Measurements from ENCODE around the gene TYW1. TPM values are rescaled to one million over a fixed set of nuclear protein-coding genes. Genes with fewer than 3 reads are reported as not detected.

TYW1 gene
- total RNA-seq, 4 donors from 2014 or later = 19.3 to 75.6 (median 38.6) TPM

DNA sequence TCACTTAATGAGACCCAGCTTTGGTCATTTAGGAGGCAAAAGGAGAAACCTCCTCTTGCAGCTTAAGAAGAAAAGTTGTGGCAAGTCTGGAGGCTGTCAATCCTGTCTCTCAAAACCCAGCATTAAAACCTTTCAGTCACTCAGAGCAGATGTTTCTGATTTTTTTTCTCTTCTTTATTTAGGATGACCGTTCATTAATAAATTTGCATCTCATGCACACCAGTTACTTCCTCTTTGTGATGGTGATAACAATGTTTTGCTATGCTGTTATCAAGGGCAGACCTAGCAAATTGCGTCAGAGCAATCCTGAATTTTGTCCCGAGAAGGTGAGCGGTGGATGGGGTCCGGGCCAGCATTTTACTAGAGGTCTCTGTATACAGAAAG lies 43.6 kb upstream of the TYW1 start:
- intact Hi-C loops (cut with DNase I) = no loop called here
- WGBS, 2 donors = 91 to 96% methylated on average over 5 of the region's 5 CpGs
- no peaks in the 10 kb centered on the region for H3K9me3 ChIP-seq
- H3K4me3 ChIP-seq (replicated peaks in 1 of 3) = no peak overlapping the region
- peaks cover 66 to 81% of the 10 kb centered on the region in 2 donors for H3K36me3 ChIP-seq
- H3K27me3 ChIP-seq = no peaks in the 10 kb centered on the region
- TF ChIP-seq POLR2A (IDR thresholded peaks at IDR 0.05) = no peak
- TF ChIP-seq, protein P1, sequence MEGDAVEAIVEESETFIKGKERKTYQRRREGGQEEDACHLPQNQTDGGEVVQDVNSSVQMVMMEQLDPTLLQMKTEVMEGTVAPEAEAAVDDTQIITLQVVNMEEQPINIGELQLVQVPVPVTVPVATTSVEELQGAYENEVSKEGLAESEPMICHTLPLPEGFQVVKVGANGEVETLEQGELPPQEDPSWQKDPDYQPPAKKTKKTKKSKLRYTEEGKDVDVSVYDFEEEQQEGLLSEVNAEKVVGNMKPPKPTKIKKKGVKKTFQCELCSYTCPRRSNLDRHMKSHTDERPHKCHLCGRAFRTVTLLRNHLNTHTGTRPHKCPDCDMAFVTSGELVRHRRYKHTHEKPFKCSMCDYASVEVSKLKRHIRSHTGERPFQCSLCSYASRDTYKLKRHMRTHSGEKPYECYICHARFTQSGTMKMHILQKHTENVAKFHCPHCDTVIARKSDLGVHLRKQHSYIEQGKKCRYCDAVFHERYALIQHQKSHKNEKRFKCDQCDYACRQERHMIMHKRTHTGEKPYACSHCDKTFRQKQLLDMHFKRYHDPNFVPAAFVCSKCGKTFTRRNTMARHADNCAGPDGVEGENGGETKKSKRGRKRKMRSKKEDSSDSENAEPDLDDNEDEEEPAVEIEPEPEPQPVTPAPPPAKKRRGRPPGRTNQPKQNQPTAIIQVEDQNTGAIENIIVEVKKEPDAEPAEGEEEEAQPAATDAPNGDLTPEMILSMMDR (IDR thresholded peaks at IDR 0.05) = no peak
- no peak for DNase-seq
- no peaks in the 10 kb centered on the region for H3K4me1 ChIP-seq
- H3K27ac ChIP-seq = no peak overlapping the region

DNA sequence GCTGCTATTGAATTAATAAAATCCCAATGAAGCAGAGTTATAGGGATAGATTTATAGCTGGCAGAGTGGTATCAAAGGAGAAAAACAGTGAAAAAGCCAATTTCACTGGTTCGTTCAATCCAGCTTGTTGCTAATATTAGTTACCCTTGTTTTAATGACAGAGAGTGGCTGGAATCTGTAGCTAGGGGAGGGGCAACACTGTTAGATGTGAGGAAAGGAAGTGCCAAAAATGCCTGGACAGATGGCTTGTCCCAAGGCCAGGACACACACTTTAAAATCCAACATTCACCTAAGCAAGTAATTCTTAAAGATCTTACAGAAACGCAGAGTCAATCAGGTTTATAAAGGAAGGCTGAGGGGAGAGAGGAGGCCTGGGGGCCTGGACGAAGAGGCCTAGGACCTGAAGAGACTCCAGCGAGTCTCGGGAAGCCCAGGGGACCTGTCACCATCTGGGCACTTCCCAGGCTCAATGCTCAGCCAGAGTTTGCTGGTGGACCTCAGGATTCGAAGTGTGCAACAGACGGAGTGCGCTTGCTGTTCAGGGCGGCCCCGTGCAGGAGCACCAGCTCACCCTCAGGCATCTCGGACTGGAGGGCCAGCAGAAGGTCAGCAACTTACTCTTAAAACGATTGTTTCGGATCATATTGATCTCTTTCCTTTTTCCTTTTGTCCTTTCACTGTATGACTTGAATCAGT lies 38.9 kb upstream of the TYW1 start:
- intact Hi-C loops (cut with DNase I) = no loop called here
- H3K9me3 ChIP-seq = no peaks in the 10 kb centered on the region
- H3K36me3 ChIP-seq = peaks cover 33 to 45% of the 10 kb centered on the region in 2 donors
- no peak overlapping the region for H3K27ac ChIP-seq
- 89 to 92% methylated on average over 13 of the region's 13 CpGs for WGBS, 2 donors
- H3K4me1 ChIP-seq = no peaks in the 10 kb centered on the region
- no peak overlapping the region for H3K4me3 ChIP-seq (replicated peaks in 1 of 3)
- no peak for TF ChIP-seq POLR2A (IDR thresholded peaks at IDR 0.05)
- TF ChIP-seq, protein P1 (IDR thresholded peaks at IDR 0.05) = no peak
- no peak for DNase-seq
- no peaks in the 10 kb centered on the region for H3K27me3 ChIP-seq

DNA sequence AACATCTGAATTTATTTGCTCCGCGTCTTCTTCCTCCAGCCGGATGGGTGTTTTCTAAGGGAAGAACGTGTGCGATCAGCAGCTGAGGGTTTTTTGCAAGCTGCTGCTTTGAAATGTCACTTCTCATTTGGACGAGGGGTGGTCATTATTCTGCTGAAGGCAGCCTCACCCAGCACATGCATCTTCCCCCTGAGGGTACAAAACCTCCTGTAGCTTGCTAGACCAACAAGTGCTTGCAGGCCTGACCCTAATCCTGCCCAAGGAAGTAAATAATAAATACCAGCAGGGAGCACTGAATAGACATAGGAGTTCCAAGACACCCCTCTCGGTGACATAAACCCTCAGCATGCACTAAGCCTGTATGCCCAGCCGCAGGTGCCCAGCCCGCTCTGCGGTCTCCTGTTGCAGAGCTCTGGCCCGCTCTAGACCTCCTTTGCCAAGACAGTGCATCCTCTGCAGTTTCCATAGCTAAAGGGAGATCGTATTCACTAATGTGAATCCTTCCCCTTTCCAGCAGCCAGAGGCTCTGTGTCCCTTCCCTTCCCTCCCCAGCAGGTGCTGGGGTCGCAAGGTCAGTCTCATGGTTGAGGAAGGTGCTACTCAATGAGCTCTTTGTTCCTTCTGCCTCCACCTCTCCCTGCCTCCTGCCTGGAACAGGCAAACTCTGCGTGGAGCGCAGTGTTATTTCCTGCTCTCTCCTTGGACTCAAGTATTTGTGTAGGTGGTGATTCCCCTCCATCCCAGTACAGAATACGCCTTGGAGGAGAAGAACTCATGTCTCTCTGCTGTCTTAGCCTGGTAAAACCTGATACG lies 37.9 kb upstream of the TYW1 start:
- WGBS, 2 donors = 94 to 95% methylated on average over 17 of the region's 17 CpGs
- H3K27me3 ChIP-seq = no peaks in the 10 kb centered on the region
- no peaks in the 10 kb centered on the region for H3K4me1 ChIP-seq
- H3K4me3 ChIP-seq (replicated peaks in 1 of 3) = no peak overlapping the region
- H3K27ac ChIP-seq = no peak overlapping the region
- H3K9me3 ChIP-seq = no peaks in the 10 kb centered on the region
- no peak for TF ChIP-seq POLR2A (IDR thresholded peaks at IDR 0.05)
- TF ChIP-seq, protein P1 (IDR thresholded peaks at IDR 0.05) = no peak
- no peak for DNase-seq
- peaks cover 23 to 36% of the 10 kb centered on the region in 2 donors for H3K36me3 ChIP-seq
- intact Hi-C loops (cut with DNase I) = no loop called here

DNA sequence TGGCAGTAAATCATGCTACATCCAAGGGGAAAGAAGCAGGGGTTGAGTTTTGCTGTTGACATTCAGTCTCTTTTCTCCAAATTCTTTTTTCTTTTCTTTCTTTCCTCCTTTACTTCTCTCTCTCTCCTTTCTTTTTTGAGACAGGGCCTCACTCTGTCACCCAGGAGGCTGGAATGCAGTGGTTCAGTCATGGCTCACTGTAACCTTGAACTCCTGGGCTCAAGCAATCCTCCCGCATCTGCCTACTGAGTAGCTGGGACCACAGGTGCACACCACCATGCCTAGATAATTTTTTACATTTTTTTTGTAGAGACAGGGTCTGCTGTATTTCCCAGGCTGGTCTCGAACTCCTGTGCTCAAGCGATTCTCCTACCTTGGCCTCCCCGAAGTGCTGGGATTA lies 36.4 kb upstream of the TYW1 start:
- intact Hi-C loops (cut with DNase I) = no loop called here
- 98 to 99% methylated on average over 4 of the region's 4 CpGs for WGBS, 2 donors

More for the DNA sequence above, 36.4 kb upstream of the TYW1 start:
- DNase-seq = no peak
- Histone ChIP-seq H3K27ac (no peak overlapping the region), H3K27me3 (no peaks in the 10 kb centered on the region), H3K4me3 (replicated peaks in 1 of 3) (no peak overlapping the region), H3K36me3 (peaks cover 16 to 27% of the 10 kb centered on the region in 2 donors), H3K4me1 (no peaks in the 10 kb centered on the region), H3K9me3 (no peaks in the 10 kb centered on the region)
- no peak for TF ChIP-seq POLR2A (IDR thresholded peaks at IDR 0.05)
- TF ChIP-seq, protein P1 (IDR thresholded peaks at IDR 0.05) = no peak
